ENCODE measurements around the gene AKR1D1.
"Not testable (repeated sequence)": the region's sequence is repeated elsewhere in the genome, so short reads cannot be mapped to it uniquely, and the experiment has no call there.

The AKR1D1 gene

GRCh38 chr7:138074540-138074939 is 1.7 kb upstream of the AKR1D1 start:
- DNase-seq, result no peak

- DNase-seq, result no peak
These were observed 909 bp upstream of the AKR1D1 start for GRCh38 chr7:138075350-138075749.

- not testable (repeated sequence) for DNase-seq
These were observed 473 bp upstream of the AKR1D1 start for GRCh38 chr7:138075786-138076185.

- DNase-seq, result no peak
These were observed 1.6 kb downstream of the AKR1D1 start for GRCh38 chr7:138077809-138078208.

- no peak for DNase-seq
These were observed 2.9 kb downstream of the AKR1D1 start for GRCh38 chr7:138079137-138079536.

- no peak for DNase-seq
These were observed 5.6 kb downstream of the AKR1D1 start for GRCh38 chr7:138081868-138082267.

- no peak for DNase-seq
These were observed 7.6 kb downstream of the AKR1D1 start for GRCh38 chr7:138083859-138084258.

- no peak for DNase-seq
These were observed 10.5 kb downstream of the AKR1D1 start for GRCh38 chr7:138086563-138087270.

- DNase-seq, result no peak
These were observed 13.0 kb downstream of the AKR1D1 start for GRCh38 chr7:138089080-138089901.

- no peak for DNase-seq
These were observed 14.8 kb downstream of the AKR1D1 start for GRCh38 chr7:138091032-138091431.

- DNase-seq, result not testable (repeated sequence)
These were observed 15.6 kb downstream of the AKR1D1 start for GRCh38 chr7:138091840-138092239.

- DNase-seq, result no peak
These were observed 16.3 kb downstream of the AKR1D1 start for GRCh38 chr7:138092486-138093028.

GRCh38 chr7:138095972-138096935 is 20.0 kb downstream of the AKR1D1 start:
- no peak for DNase-seq

GRCh38 chr7:138097064-138097741 is 20.9 kb downstream of the AKR1D1 start:
- DNase-seq, result no peak

- no peak for DNase-seq
These were observed 23.6 kb downstream of the AKR1D1 start for GRCh38 chr7:138099813-138100212.

GRCh38 chr7:138105221-138105620 is 29.0 kb downstream of the AKR1D1 start:
- no peak for DNase-seq

- no peak for DNase-seq
These were observed 38.8 kb downstream of the AKR1D1 start for GRCh38 chr7:138115047-138115446.

- no peak for DNase-seq
These were observed 39.9 kb downstream of the AKR1D1 start for GRCh38 chr7:138116141-138116540.

GRCh38 chr7:138116892-138117291 is 40.6 kb downstream of the AKR1D1 start:
- DNase-seq, result no peak

- no peak for DNase-seq
These were observed 44.0 kb downstream of the AKR1D1 start for GRCh38 chr7:138120140-138120827.

- no peak for DNase-seq
These were observed 45.9 kb downstream of the AKR1D1 start for GRCh38 chr7:138122162-138122561.

GRCh38 chr7:138125119-138125518 is 48.9 kb downstream of the AKR1D1 start:
- no peak for DNase-seq
